IMR-90 (cell line): ENCODE data around the gene MSLN. TPM values are rescaled to one million over a fixed set of nuclear protein-coding genes. Genes with fewer than 3 reads are reported as not detected.

Experiments used
- ATAC-seq: fragments of 200-7000 bp; cut with Tn5 transposase; 2 replicates; pipeline ENCODE4 v1.9.1; 2020; ENCODE audit warnings: low read depth, mild to moderate bottlenecking, moderate library complexity
- BruUV-seq: library from RNA; stranded (reverse); fragments of 400-500 nt; replicated peaks from 2 replicates; lab custom pipeline; 2021; lab: Mats Ljungman, UMichigan
- CTCF ChIA-PET: fragments of 300-600 bp; formaldehyde crosslinking; extraction: SDS; loops from one replicate; lab custom pipeline; 2021; ENCODE audit warnings: antibody characterized with exemption; lab: Yijun Ruan, JAX
- POLR2A ChIA-PET: fragments of 300-600 bp; sonication (Branson Sonifier 250); formaldehyde crosslinking; loops from one replicate; lab custom pipeline; 2022; ENCODE audit warnings: antibody characterized with exemption; ENCODE audit not compliant: unreplicated experiment; lab: Charles Lee
- DNase-seq: peaks from one replicate; pipeline ENCODE4 v3.0.0; 2013
- H2AFZ ChIP-seq: replicated peaks from 2 replicates; pipeline ENCODE3; 2013; ENCODE audit warnings: low read length, mild to moderate bottlenecking; ENCODE audit not compliant: poor library complexity
- H2AK5ac ChIP-seq: 2 replicates; pipeline ENCODE4 v1.6.1; 2013; ENCODE audit warnings: low read depth, low read length, inconsistent platforms
- H2AK9ac ChIP-seq: replicated peaks from 2 replicates; pipeline ENCODE3; 2013; ENCODE audit warnings: mild to moderate bottlenecking, low read depth, low read length, moderate library complexity; ENCODE audit not compliant: poor library complexity
- H2BK120ac ChIP-seq: 2 replicates; pipeline ENCODE4 v1.6.1; 2013; ENCODE audit warnings: low read depth, low read length, inconsistent platforms
- H2BK15ac ChIP-seq: 3 replicates; pipeline ENCODE4 v1.6.1; 2013; ENCODE audit warnings: low read depth, low read length, inconsistent platforms
- H2BK20ac ChIP-seq: 2 replicates; pipeline ENCODE4 v1.6.1; 2013; ENCODE audit warnings: low read depth, mild to moderate bottlenecking, inconsistent platforms, low read length, moderate library complexity
- H2BK5ac ChIP-seq: 2 replicates; pipeline ENCODE4 v1.6.1; 2013; ENCODE audit warnings: mild to moderate bottlenecking, low read depth, low read length, inconsistent platforms; ENCODE audit not compliant: poor library complexity, severe bottlenecking
- H3K14ac ChIP-seq: replicated peaks from 2 replicates; pipeline ENCODE4 v1.6.1; 2013; ENCODE audit warnings: low read depth, low read length, inconsistent platforms
- H3K18ac ChIP-seq: 2 replicates; pipeline ENCODE4 v1.6.1; 2013; ENCODE audit warnings: low read depth, low read length, control low read depth
- H3K23ac ChIP-seq: 2 replicates; pipeline ENCODE4 v1.6.1; 2013; ENCODE audit warnings: low read depth, low read length, inconsistent platforms
- H3K27ac ChIP-seq: 2 replicates; pipeline ENCODE4 v1.5.1; 2013; ENCODE audit warnings: mild to moderate bottlenecking, control low read depth, low read length; ENCODE audit not compliant: insufficient read depth
- H3K27me3 ChIP-seq: 2 replicates; pipeline ENCODE4 v1.6.1; 2013; ENCODE audit warnings: low read length; ENCODE audit not compliant: control insufficient read depth, insufficient read depth
- H3K36me3 ChIP-seq: 2 replicates; pipeline ENCODE4 v1.6.1; 2013; ENCODE audit warnings: low read length, mixed read lengths; ENCODE audit not compliant: control insufficient read depth, insufficient read depth
- H3K4ac ChIP-seq: 2 replicates; pipeline ENCODE4 v1.6.1; 2013; ENCODE audit warnings: low read depth, low read length, inconsistent platforms
- H3K4me1 ChIP-seq: 2 replicates; pipeline ENCODE4 v1.6.1; 2013; ENCODE audit warnings: low read length, mixed read lengths; ENCODE audit not compliant: control insufficient read depth, insufficient read depth
- H3K4me2 ChIP-seq: 2 replicates; pipeline ENCODE4 v1.6.1; 2013; ENCODE audit warnings: low read depth, mild to moderate bottlenecking, control low read depth, low read length, moderate library complexity
- H3K4me3 ChIP-seq: 2 replicates; pipeline ENCODE4 v1.5.1; 2013; ENCODE audit warnings: low read depth, mild to moderate bottlenecking, control low read depth, low read length, moderate library complexity; ENCODE audit not compliant: insufficient read depth
- H3K56ac ChIP-seq: 2 replicates; pipeline ENCODE4 v1.6.1; 2013; ENCODE audit warnings: low read length, inconsistent platforms; ENCODE audit not compliant: insufficient read depth; ENCODE audit errors: extremely low read depth
- H3K79me1 ChIP-seq, 2 experiments: 2 replicates each; pipeline ENCODE4 v1.6.1; 2013; ENCODE audit warnings: low read length in 2 of 2, inconsistent platforms in 1 of 2, low read depth in 1 of 2
- H3K9ac ChIP-seq: 2 replicates; pipeline ENCODE4 v1.6.1; 2013; ENCODE audit warnings: low read depth, low read length, control low read depth
- H3K9me1 ChIP-seq: 2 replicates; pipeline ENCODE4 v1.6.1; 2013; ENCODE audit warnings: low read length, inconsistent platforms; ENCODE audit not compliant: insufficient read depth
- H3K9me3 ChIP-seq: 2 replicates; pipeline ENCODE4 v1.6.1; 2013; ENCODE audit warnings: low read length; ENCODE audit not compliant: control insufficient read depth, insufficient read depth
- H4K20me1 ChIP-seq: 2 replicates; pipeline ENCODE4 v1.6.1; 2013; ENCODE audit warnings: low read length, inconsistent platforms; ENCODE audit not compliant: insufficient read depth
- H4K5ac ChIP-seq: 2 replicates; pipeline ENCODE4 v1.6.1; 2013; ENCODE audit warnings: mild to moderate bottlenecking, low read depth, low read length, control low read depth
- H4K8ac ChIP-seq, 2 experiments: 2 replicates each; pipeline ENCODE4 v1.6.1; 2013; ENCODE audit warnings: low read depth in 2 of 2, low read length in 2 of 2, control low read depth in 1 of 2, inconsistent platforms in 1 of 2
- H4K91ac ChIP-seq: 2 replicates; pipeline ENCODE4 v1.6.1; 2013; ENCODE audit warnings: low read depth, low read length, inconsistent platforms; ENCODE audit not compliant: insufficient read depth
- BHLHE40 ChIP-seq: fragments of 150-350 bp; IDR thresholded peaks from 2 replicates; pipeline ENCODE4 v1.6.1; 2016; ENCODE audit warnings: mild to moderate bottlenecking, low read depth, low read length
- CEBPB ChIP-seq: IDR thresholded peaks from 2 replicates; pipeline ENCODE4 v1.6.1; 2012; ENCODE audit warnings: low read depth, low read length, improper control_type of control experiment
- CHD1 ChIP-seq: IDR thresholded peaks from 2 replicates; pipeline ENCODE4 v1.6.1; 2012; ENCODE audit warnings: low read depth, low read length, improper control_type of control experiment
- CTCF ChIP-seq: conservative IDR thresholded peaks from 2 replicates; pipeline ENCODE4 v1.5.1; 2012; ENCODE audit warnings: mild to moderate bottlenecking, low read depth, low read length, improper control_type of control experiment
- FOS ChIP-seq: fragments of 150-350 bp; IDR thresholded peaks from 2 replicates; pipeline ENCODE4 v1.6.1; 2016; ENCODE audit warnings: low read depth, low read length
- MAFK ChIP-seq: IDR thresholded peaks from 2 replicates; pipeline ENCODE4 v1.6.1; 2012; ENCODE audit warnings: low read depth, low read length, improper control_type of control experiment
- MAZ ChIP-seq: IDR thresholded peaks from 2 replicates; pipeline ENCODE4 v1.6.1; 2012; ENCODE audit warnings: low read depth, mild to moderate bottlenecking, low read length, improper control_type of control experiment, moderate library complexity, borderline replicate concordance
- MXI1 ChIP-seq: IDR thresholded peaks from 2 replicates; pipeline ENCODE4 v1.6.1; 2012; ENCODE audit warnings: low read depth, mild to moderate bottlenecking, low read length, moderate library complexity, borderline replicate concordance
- NFE2L2 ChIP-seq: fragments of 150-350 bp; IDR thresholded peaks from 2 replicates; pipeline ENCODE4 v1.6.1; 2016; ENCODE audit warnings: low read depth, mild to moderate bottlenecking, low read length
- POLR2A ChIP-seq: IDR thresholded peaks from 2 replicates; pipeline ENCODE4 v1.6.1; 2012; ENCODE audit warnings: mild to moderate bottlenecking, low read depth, low read length
- RAD21 ChIP-seq: IDR thresholded peaks from 2 replicates; pipeline ENCODE4 v1.6.1; 2012; ENCODE audit warnings: low read length, improper control_type of control experiment
- RCOR1 ChIP-seq: IDR thresholded peaks from 2 replicates; pipeline ENCODE4 v1.6.1; 2012; ENCODE audit warnings: mild to moderate bottlenecking, low read length, improper control_type of control experiment; ENCODE audit not compliant: insufficient replicate concordance
- RFX5 ChIP-seq: IDR thresholded peaks from 2 replicates; pipeline ENCODE4 v1.8.0; 2012; ENCODE audit warnings: low read depth, mild to moderate bottlenecking, low read length, moderate library complexity
- USF2 ChIP-seq: fragments of 150-350 bp; IDR thresholded peaks from 2 replicates; pipeline ENCODE4 v1.6.1; 2017; ENCODE audit warnings: mild to moderate bottlenecking, antibody characterized with exemption, low read length, low read depth
- WGBS, 2 experiments: methylation state at CpG; one replicate each; pipeline versions ENCODE4 v1.1.5 to v1.1.7; 2013; ENCODE audit warnings: missing lambda C conversion rate in 2 of 2; ENCODE audit not compliant: insufficient read length in 1 of 2; ENCODE audit errors: extremely low coverage in 2 of 2; 5-methylcytosine and 5-hydroxymethylcytosine counted together
- dilution Hi-C: fragments of 300-500 bp; cut with HindIII; formaldehyde crosslinking; loops from one replicate; pipeline ENCODE4 v1.14.3; 2018; ENCODE audit warnings: low sequenced_read_pairs; ENCODE audit not compliant: unreplicated experiment
- in situ Hi-C: fragments of 300-500 bp; cut with MboI; formaldehyde crosslinking; loops from 3 replicates; pipeline ENCODE4 v1.14.3; 2019; ENCODE audit warnings: low sequenced_read_pairs, inconsistent platforms, mixed read lengths
- intact Hi-C: fragments of 100-400 bp; cut with micrococcal nuclease; formaldehyde crosslinking; loops from 2 replicates; pipeline ENCODE4 v1.10.0; 2022
- polyA plus RNA-seq, 3 experiments: library from polyadenylated mRNA; depleted of rRNA; stranded (reverse); fragments of >200 nt; gene quantifications; 2 replicates each; pipeline ENCODE4 v1.2.3, GENCODE V29; 2012; ENCODE audit warnings: low replicate concordance in 1 of 3
- total RNA-seq: library from RNA; depleted of rRNA; stranded (reverse); fragments of >200 nt; gene quantifications from 2 replicates; pipeline ENCODE4 v1.2.3, GENCODE V29; 2012
- TF ChIP-seq, protein P1 (sequence below): fragments of 150-350 bp; IDR thresholded peaks from 2 replicates; pipeline ENCODE4 v1.6.1; 2016; ENCODE audit warnings: low read depth, mild to moderate bottlenecking, low read length, moderate library complexity, borderline replicate concordance

MSLN gene
- total and polyA plus RNA-seq, 2 of the 4 experiments (the other 2 are of a cell fraction), result 0.14 TPM; not detected in 1

- in situ Hi-C loops, result loop anchor here (25.0 kb wide), 1 partner anchor 409 kb away; no protein-coding TSS in a partner anchor
- no peak for TF ChIP-seq MAZ
- no peak for TF ChIP-seq RAD21
- no peak for TF ChIP-seq MXI1
- TF ChIP-seq USF2, result no peak
- TF ChIP-seq RCOR1, result no peak
- TF ChIP-seq, protein P1, sequence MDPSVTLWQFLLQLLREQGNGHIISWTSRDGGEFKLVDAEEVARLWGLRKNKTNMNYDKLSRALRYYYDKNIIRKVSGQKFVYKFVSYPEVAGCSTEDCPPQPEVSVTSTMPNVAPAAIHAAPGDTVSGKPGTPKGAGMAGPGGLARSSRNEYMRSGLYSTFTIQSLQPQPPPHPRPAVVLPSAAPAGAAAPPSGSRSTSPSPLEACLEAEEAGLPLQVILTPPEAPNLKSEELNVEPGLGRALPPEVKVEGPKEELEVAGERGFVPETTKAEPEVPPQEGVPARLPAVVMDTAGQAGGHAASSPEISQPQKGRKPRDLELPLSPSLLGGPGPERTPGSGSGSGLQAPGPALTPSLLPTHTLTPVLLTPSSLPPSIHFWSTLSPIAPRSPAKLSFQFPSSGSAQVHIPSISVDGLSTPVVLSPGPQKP, result no peak
- TF ChIP-seq CEBPB, result no peak
- TF ChIP-seq CHD1, result no peak
- no peak for TF ChIP-seq MAFK
- TF ChIP-seq POLR2A, result no peak
- no peak for TF ChIP-seq BHLHE40
- TF ChIP-seq RFX5, result no peak
- no peak for TF ChIP-seq FOS
- no peak for TF ChIP-seq CTCF
- no peak for TF ChIP-seq NFE2L2
These were observed 42.6 kb downstream of the MSLN start for GRCh38 chr16:802914-803753.

More at GRCh38 chr16:802914-803753, 42.6 kb downstream of the MSLN start:
- Histone ChIP-seq H2BK5ac (no peak overlapping the region), H3K4me1 (no peaks in the 10 kb centered on the region), H3K9ac (no peak overlapping the region), H4K8ac (no peak overlapping the region), H3K27me3 (peaks cover 20% of the 10 kb centered on the region), H3K4ac (no peak overlapping the region), H3K27ac (no peak overlapping the region), H2BK120ac (no peak overlapping the region), H4K91ac (no peak overlapping the region), H3K4me2 (no peak overlapping the region), H2AK5ac (no peak overlapping the region), H4K5ac (no peak overlapping the region), H3K36me3 (no peaks in the 10 kb centered on the region), H4K20me1 (no peaks in the 10 kb centered on the region), H3K9me3 (no peaks in the 10 kb centered on the region), H2BK20ac (no peak overlapping the region), H2AK9ac (no peak overlapping the region), H2AFZ (no peak overlapping the region), H3K23ac (no peak overlapping the region), H3K4me3 (no peak overlapping the region), H3K14ac (no peak overlapping the region), H3K56ac (no peak overlapping the region), H3K18ac (no peak overlapping the region), H3K79me1 (peaks cover 0 to 4% of the 10 kb centered on the region in 2 experiments; a peak in 2 of 4 replicates), H3K9me1 (no peaks in the 10 kb centered on the region), H2BK15ac (no peak overlapping the region)
- DNase-seq (no peak), ATAC-seq (no peak)
- 83% methylated on average over 9 of the region's 33 CpGs; no CpG with 5 or more reads in 1 of the 2 experiments for whole genome bisulfite sequencing, 2 experiments
- CTCF ChIA-PET, result no interaction called here
- dilution Hi-C loops (no loop called here), intact Hi-C loops (no loop called here)
- no TSS peak for BruUV-seq
- POLR2A ChIA-PET, result no interaction called here
